ENCODE results near the gene GTF2F2.
A peak's percentile ranks its signal among the peaks of the same experiment; 100 is the strongest.

The GTF2F2 gene

DNA sequence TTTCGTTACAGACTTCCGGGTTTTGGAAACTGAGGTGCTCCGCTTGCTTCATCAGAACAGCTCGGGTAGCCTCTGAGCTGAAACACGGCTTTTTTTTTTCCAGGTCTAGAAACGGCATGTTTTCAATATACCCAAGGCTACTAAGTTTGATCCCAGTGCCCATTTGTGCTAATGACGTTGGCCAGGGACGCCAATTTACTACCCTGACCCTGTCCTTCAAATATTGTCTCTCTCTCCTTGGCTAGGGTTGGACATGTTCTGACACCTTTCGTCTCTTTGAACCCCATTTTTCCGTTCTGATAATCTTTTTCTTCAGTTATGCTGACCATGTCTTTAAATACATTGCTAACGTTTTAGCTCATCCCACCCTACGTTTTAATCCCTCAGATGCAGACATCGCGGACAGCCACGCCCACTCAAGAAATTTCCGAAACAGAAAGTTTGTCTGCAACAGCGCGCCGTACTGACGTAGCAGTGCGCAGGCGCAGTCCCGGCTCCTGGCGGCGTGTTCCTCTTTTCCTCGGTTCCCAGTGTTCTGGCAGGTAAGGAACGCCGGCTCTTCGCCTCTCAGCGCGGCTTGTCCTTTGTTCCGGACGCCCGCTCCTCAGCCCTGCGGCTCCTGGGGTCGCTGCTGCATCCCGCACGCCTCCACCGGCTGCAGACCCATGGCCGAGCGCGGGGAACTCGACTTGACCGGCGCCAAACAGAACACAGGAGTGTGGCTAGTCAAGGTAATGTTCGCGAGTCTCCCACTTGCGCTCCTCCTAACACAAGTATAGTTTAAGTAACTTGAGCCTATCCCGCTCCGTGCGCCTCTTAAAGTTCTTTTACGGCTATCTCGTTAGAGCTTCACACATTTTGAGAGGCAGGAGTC, at the start of gene GTF2F2:
TSS of gene GTF2F2 (plus strand) at position 520 of the 874 bp plus-strand sequence. CDS start at position 666, 146 bp downstream.
- DNase-seq = peak; percentile 83

GRCh38 chr13:45073809-45074208, 46.5 kb upstream of the GTF2F2 start:
- no peak for DNase-seq

GRCh38 chr13:45074721-45075120, 45.6 kb upstream of the GTF2F2 start:
- no peak for DNase-seq

GRCh38 chr13:45078003-45078402, 42.3 kb upstream of the GTF2F2 start:
- no peak for DNase-seq

DNA sequence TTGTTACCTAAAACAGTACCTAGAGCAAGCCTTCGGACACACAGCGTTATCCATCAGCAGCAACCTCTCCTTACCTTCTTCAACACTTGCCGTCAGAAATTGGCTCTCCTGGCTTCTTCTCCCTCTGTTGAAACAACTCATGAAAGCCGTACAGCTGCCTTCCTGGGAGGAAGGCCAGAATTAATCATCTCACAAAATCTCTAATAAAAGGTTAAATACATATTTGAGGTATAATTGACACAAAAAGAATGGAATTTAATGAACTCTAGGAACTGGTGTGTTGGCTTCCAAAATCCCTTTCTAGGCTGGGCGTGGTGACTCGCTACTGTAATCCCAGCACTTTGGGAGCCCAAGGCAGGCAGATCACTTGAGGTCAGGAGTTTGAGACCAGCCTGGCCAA, 37.3 kb upstream of the GTF2F2 start:
- DNase-seq = no peak

GRCh38 chr13:45084515-45084914, 35.8 kb upstream of the GTF2F2 start:
- no peak for DNase-seq

DNA sequence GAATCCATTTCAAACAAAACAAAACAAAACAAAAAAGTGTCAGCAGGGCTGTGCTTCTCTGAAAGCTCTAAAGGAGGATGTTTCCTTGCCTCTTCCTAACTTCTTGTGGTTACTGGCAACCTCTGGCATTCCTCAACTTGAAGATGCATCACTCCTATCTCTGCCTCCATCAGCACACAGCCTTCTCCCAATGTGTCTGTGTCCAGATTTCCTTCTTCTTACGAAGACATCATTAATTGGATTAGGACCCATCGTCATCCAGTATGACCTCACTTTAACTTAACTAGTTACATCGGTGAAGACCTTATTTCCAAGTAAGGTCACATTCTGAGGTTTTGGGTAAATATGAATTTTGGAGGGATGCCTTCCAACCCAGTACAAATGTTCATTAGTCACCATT, 33.8 kb upstream of the GTF2F2 start:
- no peak for DNase-seq

DNA sequence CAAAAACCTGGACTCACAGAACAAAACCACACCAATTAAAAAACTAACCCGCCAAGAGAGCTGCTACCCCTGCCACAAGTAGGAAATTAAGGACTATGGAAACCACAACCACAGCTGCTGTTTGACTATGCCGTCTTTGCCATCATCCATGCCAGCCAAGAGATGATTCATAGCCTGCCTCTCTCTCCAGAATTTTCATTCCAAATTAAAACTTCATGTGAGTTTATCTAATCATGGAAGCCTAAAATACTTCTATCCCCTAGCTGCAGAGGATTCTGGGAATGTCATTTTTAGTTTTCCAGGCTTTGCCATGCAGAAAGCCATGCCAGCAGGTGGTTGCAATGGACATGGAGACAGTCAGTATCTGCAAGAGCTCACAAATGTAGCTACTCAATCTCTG, 27.6 kb upstream of the GTF2F2 start:
- DNase-seq = peak; percentile 36

GRCh38 chr13:45100573-45101262, 19.6 kb upstream of the GTF2F2 start:
- DNase-seq = no peak

GRCh38 chr13:45101327-45102018, 18.8 kb upstream of the GTF2F2 start:
- DNase-seq = no peak

DNA sequence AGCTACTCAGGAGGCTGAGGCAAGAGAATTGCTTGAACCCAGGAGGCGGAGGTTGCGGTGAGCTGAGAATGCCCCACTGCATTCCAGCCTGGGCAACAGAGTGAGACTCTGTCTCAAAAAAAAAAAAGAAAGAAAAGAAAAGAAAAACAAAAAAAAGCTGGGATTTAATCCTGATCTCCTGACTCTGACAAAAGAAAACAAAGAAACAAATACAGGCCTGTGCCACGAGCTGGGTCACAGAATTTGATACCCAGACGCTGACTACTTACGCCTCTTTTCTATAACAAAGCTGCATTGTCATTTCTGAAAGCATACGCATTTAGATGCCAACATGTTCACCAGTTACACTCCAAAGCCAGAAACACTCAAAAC, 18.2 kb upstream of the GTF2F2 start:
- no peak for DNase-seq

DNA sequence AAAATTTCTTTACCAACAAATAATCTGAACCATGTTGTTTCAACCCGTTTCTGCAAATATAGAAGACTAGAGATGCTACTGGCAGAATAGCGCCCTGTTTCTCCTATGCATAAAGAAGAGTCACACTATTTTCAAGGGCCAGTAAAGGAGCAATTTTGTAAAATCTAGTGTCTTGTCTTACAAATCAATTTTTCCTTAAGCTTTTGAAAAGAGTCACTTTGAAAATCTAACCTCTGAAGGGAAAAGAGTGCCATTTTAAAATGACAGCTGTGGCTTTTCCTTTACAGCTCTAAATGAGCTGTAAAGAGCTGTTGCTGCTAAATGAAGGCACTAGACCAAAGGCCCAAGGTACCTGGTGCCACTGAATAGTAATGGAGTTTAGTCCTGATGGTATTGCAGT, 16.9 kb upstream of the GTF2F2 start:
- no peak for DNase-seq

- DNase-seq = no peak
Observed at GRCh38 chr13:45104261-45104660, 16.0 kb upstream of the GTF2F2 start.

GRCh38 chr13:45105895-45106294, 14.4 kb upstream of the GTF2F2 start:
- DNase-seq = no peak

DNA sequence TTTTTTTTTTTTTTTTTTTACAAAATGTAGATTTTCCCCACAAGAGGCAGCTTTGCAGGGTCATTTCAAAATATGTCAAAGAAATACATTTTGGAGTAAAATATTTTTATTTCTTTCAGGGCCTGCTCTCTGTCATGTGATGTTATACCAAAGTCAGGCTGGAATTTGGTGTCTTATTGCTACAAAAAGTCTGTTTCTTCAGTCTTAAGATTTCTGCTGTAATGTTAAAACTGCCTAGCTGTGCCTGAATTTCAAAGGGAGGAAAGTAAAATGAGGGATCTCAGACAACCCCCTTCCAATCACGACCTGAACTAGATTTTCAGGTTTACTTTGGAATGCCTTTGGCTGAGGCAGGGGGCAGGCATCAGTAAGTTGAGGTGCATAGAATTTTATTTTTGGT, 12.8 kb upstream of the GTF2F2 start:
- DNase-seq = no peak

- peak; percentile 48 for DNase-seq
Observed at GRCh38 chr13:45108716-45109101, 11.6 kb upstream of the GTF2F2 start.

GRCh38 chr13:45109102-45109720, 11.1 kb upstream of the GTF2F2 start:
- peak; percentile 71 for DNase-seq

DNA sequence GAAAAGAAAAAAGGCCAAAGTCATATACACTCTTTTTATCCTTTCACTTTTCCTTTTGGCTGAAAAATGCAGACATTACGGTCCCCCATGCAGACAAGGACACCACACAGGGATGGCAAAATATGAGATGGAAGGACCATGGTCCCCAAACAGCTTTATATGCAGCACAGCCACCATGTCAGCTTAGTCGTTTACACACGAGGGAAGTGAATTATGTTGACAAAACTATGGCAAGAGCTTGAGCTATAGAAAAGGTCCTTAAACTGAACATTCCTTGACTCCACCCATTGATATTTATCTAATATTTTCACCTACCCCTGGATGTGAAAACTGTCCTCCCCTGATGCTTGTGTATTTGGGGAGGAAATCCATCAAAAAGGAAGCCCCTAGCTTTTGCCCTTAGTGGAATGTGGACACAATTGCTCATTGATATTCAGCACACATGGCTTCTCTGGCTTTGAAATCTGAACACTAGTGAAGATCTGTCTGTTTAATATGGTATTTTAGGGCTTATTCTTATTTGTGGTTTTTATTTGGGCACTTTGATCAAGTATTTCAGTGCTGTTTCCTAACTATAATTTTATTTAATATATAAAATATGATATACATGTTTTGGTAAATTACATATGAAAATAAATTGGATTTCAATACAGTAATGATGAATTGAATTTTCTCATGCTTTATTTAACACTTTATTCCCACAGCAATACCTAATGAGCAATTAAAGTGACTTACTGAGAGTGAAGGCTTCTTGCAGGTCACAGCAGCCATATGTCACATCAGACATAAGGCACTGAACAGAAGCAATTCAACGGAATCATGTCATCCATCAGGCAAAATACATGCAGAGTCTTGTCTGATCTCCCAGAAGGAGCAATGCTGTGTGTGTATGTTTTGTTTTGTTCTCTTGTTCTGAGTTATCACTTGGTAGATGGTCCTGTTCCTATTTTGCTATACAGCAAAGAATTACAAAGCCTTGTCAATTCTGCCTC, 6.8 kb upstream of the GTF2F2 start:
- no peak for DNase-seq

- DNase-seq = peak; percentile 35
Observed at GRCh38 chr13:45119469-45119990, 780 bp upstream of the GTF2F2 start.

DNA sequence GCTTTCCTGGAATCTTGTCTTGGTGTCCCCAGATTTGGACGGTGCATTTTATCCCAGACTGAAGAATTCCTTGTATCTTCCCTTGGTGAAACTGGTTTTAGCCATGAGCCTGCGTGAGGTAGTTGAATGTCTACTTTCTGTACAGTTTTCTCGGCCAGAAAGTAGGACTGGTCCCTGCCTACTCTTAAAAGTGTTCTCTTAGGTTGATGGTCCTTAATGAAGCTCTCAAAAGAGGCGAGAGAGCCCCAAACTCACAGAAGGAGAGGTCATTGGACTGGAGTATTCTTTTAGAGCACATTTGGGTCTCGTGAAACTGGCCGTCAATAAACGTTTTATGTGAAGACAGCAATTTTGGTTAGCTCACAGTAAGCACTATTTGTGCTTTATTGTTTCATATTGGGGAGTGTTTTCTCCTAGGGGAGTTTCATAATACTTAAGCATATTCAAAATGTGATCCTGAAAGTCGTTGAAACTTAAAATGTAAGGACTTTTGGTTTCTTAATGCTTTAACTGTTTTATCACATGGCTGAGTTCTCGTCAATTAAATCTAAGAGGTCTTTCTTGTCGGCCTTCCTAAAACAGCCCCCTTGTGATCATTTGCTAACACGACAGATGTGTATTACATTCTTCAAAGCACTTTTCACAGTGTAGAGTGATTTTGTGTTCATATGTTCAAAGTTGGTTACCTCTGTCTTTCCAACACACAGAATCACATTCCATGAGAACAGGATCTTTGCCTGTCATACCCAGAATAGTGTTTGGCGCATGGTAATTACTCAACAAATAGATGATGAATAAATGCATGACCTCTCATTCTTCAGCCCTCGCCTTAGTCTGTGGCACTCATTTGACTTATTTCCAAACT, 889 bp downstream of the GTF2F2 start:
- no peak for DNase-seq

GRCh38 chr13:45122941-45123340, 2.6 kb downstream of the GTF2F2 start:
- DNase-seq = no peak

All from MV-4-11 (cell line).